SKM-1 (cell line): ENCODE data around the gene NXPH2.

Source experiments
- DNase-seq: peaks from one replicate; lab custom pipeline; 2025; ENCODE audit not compliant: unreplicated experiment; lab: John Stamatoyannopoulos, UW

The NXPH2 gene

DNA sequence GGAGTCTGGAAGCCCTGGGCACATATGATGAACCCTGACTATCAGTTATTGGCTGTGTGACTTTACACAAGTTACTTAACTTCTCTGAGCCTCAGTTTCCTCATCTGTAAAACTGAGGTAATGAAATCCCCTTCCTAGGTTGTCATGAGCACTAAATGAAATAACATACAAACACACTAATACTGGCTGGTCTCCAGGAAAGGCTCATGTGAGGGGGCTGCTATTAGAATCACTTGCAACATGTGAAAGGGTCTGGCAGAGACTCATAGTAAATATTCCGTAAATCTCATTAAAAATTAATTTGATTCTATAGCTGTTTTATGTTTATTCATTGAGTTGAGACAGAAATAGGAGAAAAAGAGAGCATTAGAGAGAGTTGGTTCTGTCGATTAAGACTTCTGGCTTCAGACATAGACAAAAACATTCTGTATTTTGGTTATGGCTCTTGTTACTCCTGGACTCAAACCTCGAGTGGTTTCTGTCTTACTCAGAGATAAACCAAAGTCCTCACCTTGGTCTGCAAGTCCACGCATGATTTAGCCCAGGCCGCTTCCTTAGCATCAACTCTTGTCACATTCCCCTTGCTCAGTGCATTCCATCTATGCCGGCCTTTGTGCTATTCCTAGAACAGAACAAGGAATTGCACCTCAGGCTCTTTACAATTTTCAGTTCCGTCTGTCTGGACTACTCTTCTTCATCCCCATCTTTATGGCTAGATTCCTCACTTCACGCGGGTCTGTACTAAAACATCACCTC lies 139.1 kb downstream of the NXPH2 start:
- DNase-seq, result no peak

DNA sequence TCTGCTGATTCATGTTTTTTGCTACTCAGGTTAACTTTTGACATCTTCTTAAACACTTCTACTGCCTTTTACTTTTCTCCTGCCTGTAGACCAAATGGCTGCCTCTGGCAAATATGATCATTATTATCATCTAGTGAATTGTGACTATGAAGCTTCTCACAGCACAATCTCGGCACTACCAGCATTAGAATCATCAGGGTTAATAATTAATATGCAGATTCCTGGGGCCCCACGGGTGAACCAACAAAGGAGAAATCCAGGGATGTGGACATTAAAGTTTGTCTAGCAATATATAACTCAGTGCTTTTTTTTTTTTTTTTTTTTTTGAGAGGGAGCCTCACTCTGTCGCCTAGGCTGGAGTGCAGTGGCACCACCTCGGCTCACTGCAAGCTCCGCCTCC lies 142.5 kb downstream of the NXPH2 start:
- no peak for DNase-seq

DNA sequence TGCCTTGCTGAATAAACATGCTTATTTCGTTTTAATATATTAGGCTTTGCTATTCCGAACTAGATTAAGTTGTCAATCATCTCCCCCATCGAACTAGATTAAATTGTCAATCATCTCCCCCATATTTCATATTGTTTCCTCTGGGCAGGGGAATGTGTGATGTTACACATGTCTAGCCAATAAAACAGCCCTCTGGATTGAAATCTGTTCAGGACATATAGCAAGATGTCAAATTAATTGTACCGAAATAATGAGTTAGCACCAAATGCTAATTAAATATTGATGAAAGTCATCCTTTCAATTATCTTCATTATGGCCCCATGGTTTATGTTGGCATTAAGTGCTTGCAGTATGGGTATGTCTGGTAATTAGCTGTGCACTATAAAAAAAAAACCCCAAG lies 143.1 kb downstream of the NXPH2 start:
- DNase-seq, result no peak

DNA sequence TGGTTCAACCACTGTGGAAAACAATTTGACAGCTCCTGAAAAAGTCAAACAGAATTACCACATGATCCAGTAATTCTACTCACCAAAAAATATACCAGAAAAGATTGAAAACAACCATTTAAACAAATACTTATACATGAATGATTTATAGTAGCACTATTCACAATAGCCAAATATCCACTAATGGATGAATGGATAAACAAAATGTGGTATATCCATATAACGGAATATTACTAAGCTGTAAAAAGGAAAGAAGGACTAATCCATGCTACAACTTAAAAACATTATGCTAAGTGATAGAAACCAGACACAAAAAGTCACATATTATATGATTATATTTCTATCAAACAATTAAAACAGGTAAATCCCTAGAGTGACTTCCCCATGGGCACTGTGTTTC lies 147.1 kb downstream of the NXPH2 start:
- DNase-seq, result no peak

DNA sequence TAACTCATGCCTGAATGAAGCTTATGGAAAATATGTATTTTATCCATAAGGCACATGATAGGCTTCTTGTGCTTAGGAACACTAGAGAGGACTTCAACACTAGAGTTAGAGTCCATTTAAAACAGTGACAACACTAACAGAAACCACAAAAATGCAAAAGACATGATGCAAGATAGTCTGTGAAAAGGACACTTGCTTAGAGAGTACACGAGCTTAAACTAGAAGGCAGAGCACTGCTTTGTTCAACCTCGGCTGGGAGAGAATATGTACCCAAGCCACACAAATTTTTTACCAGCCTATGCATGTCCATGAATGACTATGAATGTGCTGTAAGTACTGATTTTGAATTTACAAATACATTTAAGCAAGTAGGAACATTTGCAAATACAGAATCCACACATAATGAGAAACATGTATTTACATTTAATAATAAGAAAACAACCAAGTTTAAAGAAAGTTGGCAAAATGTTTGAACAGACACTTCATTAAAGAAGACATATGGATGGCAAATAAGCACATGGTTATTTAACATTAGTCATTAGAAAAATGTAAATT lies 148.0 kb downstream of the NXPH2 start:
- no peak for DNase-seq

DNA sequence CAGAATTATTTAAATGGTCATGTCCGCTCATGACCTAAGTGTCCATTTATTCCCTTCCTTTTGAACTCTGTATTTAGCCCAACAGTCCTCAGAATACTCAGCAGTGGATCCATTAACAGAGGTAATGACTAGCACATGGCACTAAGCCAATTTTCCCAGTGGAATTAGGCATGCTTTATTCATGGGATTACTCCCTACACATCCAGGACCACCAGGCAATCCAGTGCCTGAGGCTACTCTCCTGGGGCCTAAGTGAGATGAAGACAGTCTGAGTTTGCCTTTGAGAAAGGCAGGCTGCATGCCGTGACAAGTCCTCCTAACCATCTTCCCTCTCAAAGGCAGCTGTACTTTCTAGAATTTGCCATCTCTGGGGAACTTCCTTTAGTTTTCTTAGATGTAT lies 150.0 kb downstream of the NXPH2 start:
- no peak for DNase-seq

DNA sequence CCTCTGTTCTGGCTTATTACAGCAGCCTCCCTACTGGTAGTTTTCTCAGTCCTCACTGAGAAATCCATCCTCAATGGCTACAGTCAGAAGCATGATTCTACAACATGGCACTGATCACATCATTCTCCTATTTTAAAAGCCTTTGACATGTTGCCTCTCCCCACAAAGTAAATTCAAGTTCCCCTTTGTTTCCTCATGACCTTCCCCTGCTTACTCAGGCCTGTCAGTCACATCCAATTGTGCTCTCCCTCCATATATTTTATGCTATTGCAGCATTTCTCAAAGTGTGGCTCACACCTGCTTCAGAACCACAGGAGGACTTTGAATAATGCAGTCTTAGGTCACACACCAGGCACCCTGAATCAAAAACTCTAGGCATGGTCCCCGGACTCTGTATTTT lies 154.0 kb downstream of the NXPH2 start:
- no peak for DNase-seq

DNA sequence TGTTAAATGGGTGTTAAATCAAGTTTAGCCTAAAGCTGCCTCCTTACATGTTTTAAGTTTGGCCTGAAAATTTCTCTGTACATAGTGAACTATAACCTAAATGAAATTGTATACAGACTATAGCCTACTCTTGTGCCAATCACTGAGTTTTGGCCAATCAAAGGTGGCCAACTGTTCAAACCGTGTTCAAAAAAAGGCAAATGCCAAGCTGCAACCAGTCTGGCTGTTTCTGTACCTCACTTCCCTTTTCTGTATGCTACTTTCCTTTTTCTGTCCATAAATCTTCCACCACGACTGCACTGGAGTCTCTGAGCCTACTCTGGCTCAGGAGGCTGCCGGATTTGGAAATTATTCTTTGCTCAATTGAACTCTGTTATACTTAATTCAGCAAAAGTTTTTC lies 157.6 kb downstream of the NXPH2 start:
- peak; percentile 16 for DNase-seq

DNA sequence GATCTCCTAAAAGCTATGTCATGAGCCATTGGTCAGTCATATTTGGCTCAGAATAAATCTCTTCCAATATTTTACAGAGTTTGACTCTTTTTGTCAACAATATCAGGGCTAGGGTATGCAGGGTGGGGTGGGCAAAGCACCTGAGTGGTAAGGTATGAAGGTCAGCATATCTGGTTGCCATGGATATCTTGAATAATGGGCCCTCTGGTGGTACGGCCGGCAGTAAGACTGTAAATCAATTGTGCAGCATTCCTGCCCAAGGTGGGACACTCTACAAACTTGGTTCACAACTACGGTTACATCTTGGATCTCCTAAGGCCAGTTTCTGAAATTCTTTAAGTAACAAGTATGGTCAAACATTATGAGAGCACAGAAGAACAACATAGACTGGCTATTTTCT lies 159.1 kb downstream of the NXPH2 start:
- DNase-seq, result no peak

DNA sequence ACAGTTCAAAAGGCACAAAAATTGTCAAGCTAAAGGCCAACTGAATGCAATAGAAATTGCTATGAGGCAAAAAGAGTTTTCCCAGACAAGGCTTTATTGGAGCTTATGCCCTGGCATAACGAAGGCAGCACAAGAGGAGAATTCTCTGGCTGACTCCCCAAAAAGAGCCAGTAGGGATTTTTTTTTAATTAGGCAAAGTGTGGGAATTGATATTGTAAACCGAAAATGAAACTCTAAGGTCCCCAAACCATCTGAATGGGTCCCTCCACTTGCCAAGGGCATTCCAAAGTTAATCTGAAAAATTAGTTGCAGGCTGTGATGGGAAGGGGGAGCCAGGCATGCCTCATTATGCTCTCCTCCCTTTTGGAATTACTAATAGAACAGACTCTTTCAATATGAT lies 159.8 kb downstream of the NXPH2 start:
- no peak for DNase-seq
